Spinal cord (tissue), 10 donors: ENCODE measurements around the gene SCAMP5. TPM values are rescaled to one million over a fixed set of nuclear protein-coding genes. Genes with fewer than 3 reads are reported as not detected.

ENCODE experiments used
- DNase-seq, 6 donors: peaks; one replicate each; pipeline versions ENCODE4 v3.0.0 to v3.0.0-alpha.2; 2013 to 2015; ENCODE audit warnings: low spot score in 6 of 6, low read depth in 4 of 6
- H3K27ac ChIP-seq: one replicate; pipeline ENCODE4 v1.5.1; 2013; ENCODE audit warnings: low read depth, low read length, control low read depth
- H3K27me3 ChIP-seq: one replicate; pipeline ENCODE4 v1.6.1; 2013; ENCODE audit warnings: low read length; ENCODE audit not compliant: control insufficient read depth, insufficient read depth
- H3K36me3 ChIP-seq: one replicate; pipeline ENCODE4 v1.6.1; 2013; ENCODE audit warnings: low read length; ENCODE audit not compliant: control insufficient read depth, insufficient read depth
- H3K4me1 ChIP-seq: one replicate; pipeline ENCODE4 v1.6.1; 2013; ENCODE audit warnings: low read length; ENCODE audit not compliant: control insufficient read depth, insufficient read depth
- H3K4me3 ChIP-seq: one replicate; pipeline ENCODE4 v1.5.1; 2013; ENCODE audit warnings: low read depth, low read length, control low read depth
- H3K9me3 ChIP-seq: one replicate; pipeline ENCODE4 v1.6.1; 2013; ENCODE audit warnings: low read length; ENCODE audit not compliant: control insufficient read depth, insufficient read depth
- WGBS: methylation state at CpG from one replicate; pipeline ENCODE4 v1.1.5; 2013; ENCODE audit warnings: missing lambda C conversion rate; ENCODE audit not compliant: insufficient coverage; 5-methylcytosine and 5-hydroxymethylcytosine counted together
- polyA plus RNA-seq, 2 donors: library from polyadenylated mRNA; unstranded; fragments of 120-200 nt; gene quantifications; one replicate each; pipeline ENCODE4 v1.2.1, GENCODE V29; 2013; ENCODE audit not compliant: insufficient read length in 2 of 2
- total RNA-seq, 2 donors: library from RNA; depleted of rRNA in 1 of 2; stranded (reverse); fragments of 120-200 nt in 1 of 2; fragments of >200 nt in 1 of 2; gene quantifications; one replicate each; pipeline versions ENCODE4 v1.2.3 to v1.2.4, GENCODE V29; 2013 to 2014
- donor health status: healthy.

SCAMP5 gene
- total and polyA plus RNA-seq, 4 donors: 28.4 to 178 (median 103) TPM

GRCh38 chr15:74967670-74968069 lies 27.7 kb upstream of the SCAMP5 start:
- Histone ChIP-seq H3K4me1 (peaks cover 3% of the 10 kb centered on the region), H3K9me3 (no peaks in the 10 kb centered on the region), H3K27me3 (no peaks in the 10 kb centered on the region), H3K4me3 (no peak overlapping the region), H3K36me3 (no peaks in the 10 kb centered on the region), H3K27ac (no peak overlapping the region)
- DNase-seq: no peak
- WGBS: no CpG with 5 or more reads among the region's 5 CpGs

GRCh38 chr15:74976159-74976558 lies 19.2 kb upstream of the SCAMP5 start:
- Histone ChIP-seq H3K4me3 (no peak overlapping the region), H3K4me1 (peaks cover 5% of the 10 kb centered on the region), H3K27me3 (no peaks in the 10 kb centered on the region), H3K36me3 (no peaks in the 10 kb centered on the region), H3K9me3 (no peaks in the 10 kb centered on the region), H3K27ac (no peak overlapping the region)
- no CpG with 5 or more reads among the region's 1 CpG for WGBS
- no peak for DNase-seq

DNA sequence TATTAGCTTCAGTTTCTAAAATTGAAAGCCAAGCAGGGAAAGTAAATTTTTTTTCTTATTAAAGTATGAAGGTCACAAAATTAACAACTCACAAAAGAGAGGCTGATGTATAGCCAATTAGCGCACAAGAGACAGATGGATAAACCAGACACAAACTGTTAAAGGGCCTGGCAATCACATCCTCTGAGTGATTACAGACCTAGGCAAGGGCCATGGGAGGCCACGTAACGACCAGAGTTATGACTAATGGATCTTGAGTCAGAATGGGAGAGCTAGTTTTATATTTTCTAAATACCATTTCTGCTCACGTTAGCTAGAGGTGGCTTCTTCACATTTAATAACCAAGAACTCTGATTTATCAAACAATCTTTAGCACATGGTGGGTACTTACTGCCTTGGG lies 17.8 kb upstream of the SCAMP5 start:
- H3K27me3 ChIP-seq: no peaks in the 10 kb centered on the region
- no peak for DNase-seq
- H3K4me1 ChIP-seq: peaks cover 5% of the 10 kb centered on the region
- 100% methylated on average over 1 of the region's 4 CpGs for WGBS
- H3K27ac ChIP-seq: no peak overlapping the region
- no peaks in the 10 kb centered on the region for H3K9me3 ChIP-seq
- H3K36me3 ChIP-seq: no peaks in the 10 kb centered on the region
- no peak overlapping the region for H3K4me3 ChIP-seq

DNA sequence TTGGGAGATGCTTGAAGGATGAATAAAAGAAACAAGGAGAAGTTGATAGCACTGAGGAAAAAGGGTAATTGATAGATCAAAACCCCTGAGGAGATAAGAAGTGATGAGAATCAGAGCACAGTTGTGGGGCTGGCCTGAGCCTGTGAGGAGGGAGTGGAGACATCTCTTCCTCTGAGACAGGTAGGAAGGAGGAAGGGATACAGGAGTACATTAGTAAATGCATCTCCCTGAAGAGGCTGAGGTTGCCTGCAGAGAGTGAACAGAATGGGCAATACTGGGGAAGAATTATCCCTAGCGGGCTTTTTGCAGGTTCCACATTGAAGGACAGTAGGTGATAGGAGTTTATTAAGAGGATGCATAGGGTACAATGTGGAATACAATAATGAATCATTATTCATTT lies 17.3 kb upstream of the SCAMP5 start:
- DNase-seq: no peak
- Histone ChIP-seq H3K4me3 (no peak overlapping the region), H3K4me1 (peaks cover 5% of the 10 kb centered on the region), H3K27me3 (no peaks in the 10 kb centered on the region), H3K36me3 (no peaks in the 10 kb centered on the region), H3K9me3 (no peaks in the 10 kb centered on the region), H3K27ac (no peak overlapping the region)
- WGBS: 100% methylated on average over 1 of the region's 1 CpG

GRCh38 chr15:74978503-74978902 lies 16.9 kb upstream of the SCAMP5 start:
- 16% methylated on average over 3 of the region's 3 CpGs for WGBS
- no peaks in the 10 kb centered on the region for H3K9me3 ChIP-seq
- no peaks in the 10 kb centered on the region for H3K36me3 ChIP-seq
- H3K4me3 ChIP-seq: no peak overlapping the region
- no peak for DNase-seq
- H3K27ac ChIP-seq: no peak overlapping the region
- H3K27me3 ChIP-seq: no peaks in the 10 kb centered on the region
- peaks cover 5% of the 10 kb centered on the region for H3K4me1 ChIP-seq

DNA sequence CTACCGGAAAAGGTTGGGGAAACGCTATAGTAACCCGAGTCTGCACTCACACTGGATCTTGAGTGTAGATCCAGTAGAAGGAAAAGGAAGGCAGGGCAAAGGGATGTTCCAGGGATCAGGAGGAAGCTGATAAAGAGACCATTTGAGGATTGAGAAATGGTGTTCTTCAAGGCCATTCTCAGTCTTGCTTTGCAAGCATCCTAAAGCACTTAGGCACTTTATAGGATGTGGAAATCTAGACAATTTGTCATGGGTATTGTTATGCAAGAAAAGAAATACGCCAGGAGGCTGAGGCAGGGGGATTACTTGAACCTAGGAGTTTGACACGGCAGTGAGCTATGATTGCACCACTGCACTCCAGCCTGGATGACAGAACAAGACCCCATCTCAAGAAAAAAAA lies 13.2 kb upstream of the SCAMP5 start:
- Histone ChIP-seq H3K36me3 (no peaks in the 10 kb centered on the region), H3K27ac (no peak overlapping the region), H3K27me3 (no peaks in the 10 kb centered on the region), H3K9me3 (no peaks in the 10 kb centered on the region), H3K4me3 (no peak overlapping the region), H3K4me1 (peaks cover 5% of the 10 kb centered on the region)
- 89% methylated on average over 3 of the region's 5 CpGs for WGBS
- no peak for DNase-seq

DNA sequence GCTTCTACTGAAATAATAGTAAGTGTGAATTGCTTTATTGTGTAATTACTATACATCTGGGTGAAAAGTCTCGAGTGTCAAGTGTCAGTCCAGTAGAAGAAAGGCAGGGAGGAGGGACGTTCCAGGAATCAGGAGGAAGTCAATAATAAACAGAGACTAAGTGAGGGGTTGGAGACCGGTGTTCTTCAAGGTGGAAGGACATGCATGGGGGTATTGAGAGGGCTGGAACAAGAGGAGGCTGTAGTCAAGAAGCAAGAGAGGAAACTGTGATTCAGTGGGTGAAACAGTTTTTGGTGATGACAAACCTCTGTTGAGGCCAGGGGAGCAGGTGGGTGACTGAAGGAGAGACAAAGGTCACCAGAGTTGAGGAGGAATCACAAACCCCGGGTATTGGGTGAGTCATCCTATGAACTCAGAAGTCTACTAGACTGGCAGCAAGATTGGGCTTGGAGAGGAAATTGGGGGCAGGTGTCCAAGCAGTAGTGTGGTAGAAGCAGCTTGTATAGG lies 11.6 kb upstream of the SCAMP5 start:
- WGBS: 34% methylated on average over 4 of the region's 4 CpGs
- Histone ChIP-seq H3K4me1 (peaks cover 5% of the 10 kb centered on the region), H3K4me3 (no peak overlapping the region), H3K27me3 (no peaks in the 10 kb centered on the region), H3K9me3 (no peaks in the 10 kb centered on the region), H3K27ac (no peak overlapping the region), H3K36me3 (no peaks in the 10 kb centered on the region)
- DNase-seq: no peak

DNA sequence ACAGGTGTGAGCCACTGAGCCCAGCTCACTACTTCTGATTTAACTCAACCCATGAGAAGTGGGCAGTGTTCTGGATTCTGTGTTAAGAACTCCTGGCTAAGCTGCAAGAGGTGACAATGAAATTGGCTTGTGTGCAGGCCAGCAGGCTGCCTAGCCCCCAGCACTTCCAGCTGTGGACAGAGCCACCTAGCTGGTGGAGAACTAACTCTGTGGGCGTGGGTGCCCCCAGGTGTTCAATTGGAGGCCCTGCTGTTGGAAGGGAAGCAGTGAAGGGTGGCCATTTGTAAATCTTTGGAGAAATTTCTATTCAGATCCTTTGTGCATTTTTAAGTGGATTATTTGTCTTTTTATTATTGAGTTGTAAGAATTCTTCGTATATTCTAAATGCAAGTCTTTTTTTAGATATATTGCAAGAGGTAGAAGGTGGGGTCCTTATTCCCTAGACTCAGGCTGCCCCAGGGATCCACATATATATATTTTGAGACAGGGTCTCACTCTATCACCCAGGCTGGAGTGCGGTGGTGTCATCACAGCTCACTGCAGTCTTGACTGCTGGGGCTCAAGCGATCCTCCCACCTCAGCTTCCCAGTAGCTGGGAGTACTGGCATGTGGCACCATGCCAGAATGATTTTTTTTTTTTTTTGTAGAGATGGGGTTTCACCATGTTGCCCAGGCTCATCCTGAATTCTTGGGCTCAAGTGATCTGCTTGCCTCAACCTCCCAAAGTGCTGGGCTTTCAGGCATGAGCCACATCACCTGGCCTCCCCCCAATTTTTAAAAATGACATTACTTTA lies 7.2 kb upstream of the SCAMP5 start:
- DNase-seq: peak in 2 of 6 donors; percentile 10 to 76
- H3K4me3 ChIP-seq: no peak overlapping the region
- no peak overlapping the region for H3K27ac ChIP-seq
- no peaks in the 10 kb centered on the region for H3K27me3 ChIP-seq
- no peaks in the 10 kb centered on the region for H3K9me3 ChIP-seq
- H3K4me1 ChIP-seq: peaks cover 7% of the 10 kb centered on the region
- no peaks in the 10 kb centered on the region for H3K36me3 ChIP-seq
- 21% methylated on average over 2 of the region's 4 CpGs for WGBS

- Histone ChIP-seq H3K4me1 (peaks cover 13% of the 10 kb centered on the region), H3K4me3 (no peak overlapping the region), H3K27me3 (no peaks in the 10 kb centered on the region), H3K27ac (no peak overlapping the region), H3K9me3 (no peaks in the 10 kb centered on the region), H3K36me3 (no peaks in the 10 kb centered on the region)
- no peak for DNase-seq
Observed at GRCh38 chr15:74989527-74989926, 5.8 kb upstream of the SCAMP5 start.

DNA sequence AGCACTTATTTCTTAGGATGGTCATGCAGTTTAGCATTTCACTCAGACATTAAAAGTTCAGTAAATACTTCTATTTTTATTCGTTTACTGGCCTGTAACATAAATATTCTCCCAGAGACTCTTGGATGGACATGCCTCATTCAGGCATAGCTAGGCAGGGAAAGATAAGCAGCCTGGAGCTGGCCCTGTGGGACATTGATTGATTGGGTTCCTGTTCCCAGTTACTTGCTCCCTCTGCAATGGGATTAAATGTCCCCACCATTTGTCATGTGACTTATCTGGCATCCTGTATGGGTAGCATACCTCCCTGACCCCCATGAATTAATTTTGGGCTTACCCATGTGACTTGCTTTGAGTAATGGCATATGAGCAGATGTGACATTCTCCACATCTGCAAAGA lies 2.7 kb upstream of the SCAMP5 start:
- Histone ChIP-seq H3K9me3 (no peaks in the 10 kb centered on the region), H3K4me1 (peaks cover 34% of the 10 kb centered on the region), H3K27me3 (no peaks in the 10 kb centered on the region), H3K4me3 (no peak overlapping the region), H3K27ac (no peak overlapping the region), H3K36me3 (no peaks in the 10 kb centered on the region)
- no CpG with 5 or more reads among the region's 1 CpG for WGBS
- no peak for DNase-seq
